ENCODE results near the gene HYAL3. TPM values are rescaled to one million over a fixed set of nuclear protein-coding genes. Genes with fewer than 3 reads are reported as not detected.

Gene HYAL3, protein sequence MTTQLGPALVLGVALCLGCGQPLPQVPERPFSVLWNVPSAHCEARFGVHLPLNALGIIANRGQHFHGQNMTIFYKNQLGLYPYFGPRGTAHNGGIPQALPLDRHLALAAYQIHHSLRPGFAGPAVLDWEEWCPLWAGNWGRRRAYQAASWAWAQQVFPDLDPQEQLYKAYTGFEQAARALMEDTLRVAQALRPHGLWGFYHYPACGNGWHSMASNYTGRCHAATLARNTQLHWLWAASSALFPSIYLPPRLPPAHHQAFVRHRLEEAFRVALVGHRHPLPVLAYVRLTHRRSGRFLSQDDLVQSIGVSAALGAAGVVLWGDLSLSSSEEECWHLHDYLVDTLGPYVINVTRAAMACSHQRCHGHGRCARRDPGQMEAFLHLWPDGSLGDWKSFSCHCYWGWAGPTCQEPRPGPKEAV
- 7.2 and 17.3 TPM in 2 replicates for total RNA-seq

DNA sequence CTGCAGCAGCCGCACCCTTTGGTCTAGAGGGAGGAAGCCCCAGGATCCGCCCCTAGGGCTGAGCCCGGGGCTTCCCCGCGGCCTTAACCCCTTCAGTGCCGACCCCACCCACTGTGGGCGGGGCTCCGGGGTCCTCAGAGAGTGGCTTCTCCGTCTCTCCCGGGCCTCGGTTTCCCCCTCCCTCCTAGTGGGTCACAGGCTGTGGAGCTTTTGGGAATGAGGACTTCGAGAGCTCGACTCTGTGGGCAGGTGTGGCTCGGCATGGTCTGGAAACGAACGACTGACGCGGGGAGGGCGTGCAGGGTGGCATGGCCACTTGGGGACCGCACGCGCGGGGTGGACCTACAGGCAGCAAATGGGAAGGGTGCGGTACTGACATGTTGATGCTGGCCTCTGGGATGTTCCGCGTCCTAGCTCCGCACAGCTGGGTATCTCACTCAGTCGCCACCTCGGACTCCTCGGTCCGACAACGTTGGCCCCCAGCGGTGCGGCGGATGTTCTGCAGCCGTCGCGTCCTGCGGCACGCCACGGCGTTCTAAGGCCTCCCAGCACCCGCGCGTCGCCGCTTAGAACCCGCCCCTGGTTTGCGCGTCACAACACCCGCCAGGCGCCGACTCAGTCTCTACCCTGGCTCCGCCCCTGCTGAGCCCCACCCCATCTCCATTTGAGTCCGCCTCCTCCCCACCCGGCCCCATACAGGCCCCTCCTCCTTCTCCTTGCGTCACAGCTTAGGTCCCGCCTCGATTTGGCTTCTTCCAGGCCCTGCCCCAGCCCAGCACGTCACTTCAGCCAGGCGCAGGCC lies at the start of gene HYAL3, which contains the start of gene NAA80:
Gene HYAL3 (minus strand): TSS at position 570 of the 802 bp plus-strand sequence. CDS start 3,803 bp downstream, outside the sequence.
Gene NAA80 (minus strand): TSS at position 570 of the 802 bp plus-strand sequence. CDS start 1,942 bp downstream, outside the sequence.

DNA sequence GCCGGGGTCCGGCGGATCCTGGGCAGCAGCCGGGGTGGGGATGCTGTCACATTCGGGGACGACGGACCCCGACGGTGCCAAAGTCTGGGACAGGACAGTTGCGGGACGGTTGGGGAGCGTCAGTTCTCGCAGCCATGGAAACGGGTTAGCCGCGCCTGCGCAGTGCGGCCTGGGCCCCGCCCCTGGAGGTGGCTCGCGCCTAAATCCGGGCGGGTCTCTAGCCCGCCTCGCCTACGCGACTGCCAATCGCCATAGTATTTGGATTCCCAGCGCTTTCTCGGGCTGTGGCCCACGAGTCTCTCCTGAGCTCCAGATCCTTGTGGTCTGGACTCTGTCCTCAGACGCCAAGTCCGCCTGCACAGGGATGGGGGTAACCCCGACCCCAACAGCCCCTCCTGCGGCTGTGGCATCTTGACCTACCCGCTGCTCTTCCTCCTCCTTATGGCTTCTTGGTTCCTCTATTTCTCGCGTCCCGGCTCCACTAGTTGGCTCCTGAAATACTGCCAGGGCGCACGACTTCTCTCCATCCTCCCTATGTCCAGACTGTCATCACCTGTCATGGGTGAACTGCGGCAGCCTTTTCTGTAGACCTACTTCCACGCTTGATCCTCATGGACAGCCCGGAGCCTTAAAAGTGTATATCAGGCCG lies 46.5 kb upstream of the HYAL3 start, which contains the start of gene ZMYND10:
Gene ZMYND10 (minus strand): TSS at position 147 of the 649 bp plus-strand sequence. CDS start 153 bp downstream, outside the sequence.

DNA sequence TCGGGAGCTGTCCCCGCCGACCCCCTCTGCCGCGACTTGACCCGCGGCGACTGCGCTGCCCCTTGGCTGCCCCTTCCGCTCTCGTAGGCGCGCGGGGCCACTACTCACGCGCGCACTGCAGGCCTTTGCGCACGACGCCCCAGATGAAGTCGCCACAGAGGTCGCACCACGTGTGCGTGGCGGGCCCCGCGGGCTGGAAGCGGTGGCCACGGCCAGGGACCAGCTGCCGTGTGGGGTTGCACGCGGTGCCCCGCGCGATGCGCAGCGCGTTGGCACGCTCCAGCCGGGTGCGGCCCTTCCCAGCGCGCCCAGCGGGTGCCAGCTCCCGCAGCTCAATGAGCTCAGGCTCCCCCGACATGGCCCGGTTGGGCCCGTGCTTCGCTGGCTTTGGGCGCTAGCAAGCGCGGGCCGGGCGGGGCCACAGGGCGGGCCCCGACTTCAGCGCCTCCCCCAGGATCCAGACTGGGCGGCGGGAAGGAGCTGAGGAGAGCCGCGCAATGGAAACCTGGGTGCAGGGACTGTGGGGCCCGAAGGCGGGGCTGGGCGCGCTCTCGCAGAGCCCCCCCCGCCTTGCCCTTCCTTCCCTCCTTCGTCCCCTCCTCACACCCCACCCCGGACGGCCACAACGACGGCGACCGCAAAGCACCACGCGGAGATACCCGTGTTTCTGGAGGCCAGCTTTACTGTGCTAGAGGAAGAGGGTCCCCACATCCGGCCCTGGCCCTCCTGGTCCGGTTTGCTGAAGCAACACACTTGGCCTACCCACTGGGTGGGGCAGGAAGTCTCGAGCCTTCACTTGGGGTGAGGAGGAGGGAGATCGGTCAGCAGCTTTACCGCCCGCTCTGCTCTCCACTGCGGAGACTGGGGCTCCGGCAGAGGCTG lies 41.5 kb upstream of the HYAL3 start, which contains the start of gene RASSF1:
Gene RASSF1 (minus strand): TSS at position 389 of the 882 bp plus-strand sequence. CDS start 31 bp downstream, at position 358.

DNA sequence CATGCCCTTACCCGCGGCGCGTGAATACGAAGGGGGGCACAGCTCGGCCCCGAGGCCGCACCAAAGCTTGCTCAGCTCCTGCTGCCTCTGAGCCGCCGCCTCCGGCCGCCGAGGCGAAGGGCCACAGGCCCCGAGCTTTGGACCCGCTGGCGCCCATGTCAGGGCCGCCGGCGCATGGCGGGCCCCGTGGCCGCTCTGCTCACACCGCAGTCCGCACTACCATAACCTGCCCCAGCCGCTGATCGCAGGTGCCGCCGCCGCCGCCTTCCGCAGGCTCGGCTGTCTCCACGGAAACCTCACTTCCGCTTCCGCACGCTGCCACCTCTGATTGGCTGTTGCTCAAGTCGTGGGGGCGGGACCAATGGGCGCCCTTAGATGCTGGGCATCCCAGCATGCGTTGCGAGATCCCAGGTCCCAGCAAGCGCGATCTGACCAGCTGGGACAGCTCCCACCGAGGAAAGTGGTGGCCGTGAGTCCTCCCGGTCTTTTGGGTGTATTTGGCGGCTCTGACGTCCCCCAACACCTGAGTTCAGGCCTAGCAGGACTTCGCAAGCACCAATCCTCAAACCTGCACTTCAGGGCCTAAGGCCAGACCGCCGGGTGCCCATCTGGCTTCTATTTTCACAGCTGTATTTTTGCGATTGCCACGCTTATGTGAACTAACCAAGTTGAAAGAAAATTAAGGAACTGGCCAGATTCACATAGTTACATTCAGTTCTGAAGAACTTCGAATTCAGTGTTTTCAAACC lies 28.9 kb upstream of the HYAL3 start, which contains the start of gene TUSC2:
Gene TUSC2 (minus strand): TSS at position 281 of the 749 bp plus-strand sequence. CDS start 124 bp downstream, at position 157.

DNA sequence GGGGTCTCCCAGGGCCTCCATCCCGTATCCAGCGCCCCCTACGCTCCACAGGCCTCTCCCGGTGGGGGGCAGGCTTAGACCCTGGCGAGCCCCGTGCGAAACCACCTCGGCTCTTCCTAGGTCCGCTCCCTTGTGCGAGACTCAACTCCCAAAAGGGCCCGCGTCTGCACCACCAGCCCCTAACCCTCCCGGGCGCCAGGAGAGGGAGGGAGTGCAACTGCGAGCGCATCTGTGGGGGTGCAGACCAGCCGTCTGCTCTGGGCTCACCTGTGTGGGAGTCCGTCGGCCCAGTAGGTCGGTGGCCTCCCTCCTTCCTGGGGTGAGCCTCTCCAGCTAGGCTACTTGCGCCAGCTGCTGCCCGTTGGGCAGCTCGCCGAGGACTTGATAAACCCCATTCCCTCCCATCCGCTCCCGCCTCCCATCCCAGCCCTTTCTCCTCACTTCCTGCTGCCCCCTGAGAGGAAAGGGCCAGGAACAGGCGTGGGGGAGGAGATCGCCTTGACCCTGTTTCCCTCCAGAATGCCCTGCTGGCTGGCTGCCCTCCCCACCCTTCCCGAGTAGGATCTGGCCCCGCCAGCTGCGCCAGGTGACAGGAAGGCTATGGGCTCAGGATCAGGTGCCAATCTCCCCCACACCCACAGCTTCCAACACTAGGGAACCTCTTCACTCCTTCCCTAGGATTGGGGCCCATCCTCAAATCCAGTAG lies 23.3 kb upstream of the HYAL3 start, which contains the start of gene HYAL2:
Gene HYAL2 (minus strand): TSS at position 360 of the 706 bp plus-strand sequence. CDS start 2,256 bp downstream, outside the sequence.

DNA sequence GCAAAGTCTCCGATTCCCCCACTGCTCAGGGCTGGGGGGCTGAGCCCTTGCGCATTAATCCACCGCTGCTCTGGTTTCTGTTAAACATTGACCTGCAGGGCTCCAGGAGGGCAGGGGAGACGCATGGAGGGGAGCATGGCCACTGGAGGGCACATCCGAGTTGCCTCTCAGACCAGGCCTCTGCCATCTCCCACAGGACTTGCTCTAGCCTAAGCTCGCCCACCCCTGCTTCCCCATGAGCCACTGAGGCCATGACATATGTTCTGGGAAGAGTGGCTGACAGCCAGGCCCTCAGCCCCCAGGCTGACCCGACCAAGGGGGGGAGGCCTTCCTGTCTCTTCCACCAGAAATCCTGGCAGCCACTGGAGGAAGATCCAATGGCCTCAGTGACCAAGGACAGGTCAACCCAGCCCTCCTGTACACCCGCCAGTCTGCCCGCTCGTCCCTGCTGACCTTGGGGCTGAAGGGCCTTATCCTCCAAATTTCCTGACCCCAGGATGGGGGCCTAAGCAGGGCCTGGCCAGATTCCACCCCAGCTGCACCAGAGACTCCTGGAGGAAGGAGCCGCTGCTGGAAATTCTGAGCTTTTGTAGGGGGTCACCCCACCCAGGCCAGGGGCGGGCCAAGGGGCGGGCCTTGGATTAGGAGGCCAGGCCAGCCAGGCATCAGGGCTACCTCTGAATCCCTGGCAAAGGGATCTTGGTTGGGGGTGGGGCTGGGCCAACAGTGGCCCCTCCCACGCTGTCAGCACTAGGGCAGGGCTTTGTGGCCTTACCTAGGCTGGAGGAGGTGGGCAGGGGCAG lies 4.0 kb upstream of the HYAL3 start, which contains the start of gene HYAL1:
Gene HYAL1 (minus strand): TSS at position 562 of the 803 bp plus-strand sequence. CDS start 618 bp downstream, outside the sequence.

DNA sequence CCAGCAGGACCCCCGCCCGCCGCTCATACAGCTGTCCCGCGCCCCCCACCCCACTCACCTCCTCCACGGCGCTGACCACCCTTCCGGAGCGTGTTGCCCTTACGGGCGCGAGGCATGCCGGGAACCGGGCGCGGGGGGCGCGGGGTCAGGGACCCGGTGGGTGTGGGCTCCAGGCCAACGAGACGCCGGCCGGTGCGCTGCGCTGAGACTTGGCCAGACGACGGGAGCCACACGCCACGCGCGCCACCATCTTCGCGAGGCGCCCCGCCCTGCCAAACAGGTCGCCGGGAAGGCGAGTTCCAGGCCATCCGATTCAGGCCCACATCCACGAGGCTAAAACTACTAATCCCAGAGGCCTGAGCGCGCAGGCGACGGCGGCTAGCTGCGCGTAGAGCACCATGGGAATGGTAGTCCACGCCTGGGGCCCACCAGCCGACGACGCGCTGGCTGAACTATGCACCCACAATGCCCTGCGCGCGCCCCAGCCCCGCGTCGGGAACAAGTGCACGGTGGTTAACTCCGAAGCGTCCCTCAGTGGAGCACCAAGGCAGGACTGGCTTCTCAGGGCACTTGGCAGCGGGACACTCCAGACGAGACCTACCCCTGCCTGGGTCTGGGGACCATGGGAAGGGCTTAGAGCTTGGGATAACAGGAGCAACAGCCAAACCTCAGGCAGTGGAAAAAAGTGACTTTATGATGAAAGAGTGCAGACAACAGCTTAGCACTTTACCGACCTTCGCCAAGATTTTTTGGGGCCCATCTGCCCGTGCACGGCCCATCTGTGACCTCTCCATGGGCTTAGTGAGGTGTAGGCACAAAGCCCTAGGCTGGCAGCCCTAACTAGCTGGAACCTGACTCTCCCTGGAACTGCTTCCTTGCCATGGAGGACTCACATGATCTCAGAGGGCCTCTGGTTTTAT lies 6.8 kb downstream of the HYAL3 start, which contains the start of gene IFRD2:
Gene IFRD2 (minus strand): TSS at position 271 of the 920 bp plus-strand sequence. CDS start 155 bp downstream, at position 116.

DNA sequence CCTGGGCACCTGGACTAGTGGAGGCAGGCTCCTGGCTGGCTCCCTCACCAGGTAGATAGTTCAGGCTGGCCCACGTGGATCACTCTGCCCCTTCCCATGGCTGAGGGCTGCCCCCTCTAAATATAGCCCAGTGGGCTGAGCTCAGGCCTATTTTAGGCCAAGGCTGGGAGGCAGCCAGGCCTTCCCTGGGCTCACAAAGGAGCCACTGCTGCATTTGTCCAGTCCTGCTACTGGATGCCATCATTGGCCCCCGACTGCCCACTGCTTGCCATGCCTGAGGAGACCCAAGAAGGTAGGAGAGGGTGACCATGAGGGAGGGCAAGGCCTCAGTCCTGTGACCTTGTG lies 20.4 kb downstream of the HYAL3 start, which contains the start of gene LSMEM2:
Gene LSMEM2 (plus strand): TSS at position 208 of the 345 bp plus-strand sequence. CDS start 27 bp downstream, at position 235.

DNA sequence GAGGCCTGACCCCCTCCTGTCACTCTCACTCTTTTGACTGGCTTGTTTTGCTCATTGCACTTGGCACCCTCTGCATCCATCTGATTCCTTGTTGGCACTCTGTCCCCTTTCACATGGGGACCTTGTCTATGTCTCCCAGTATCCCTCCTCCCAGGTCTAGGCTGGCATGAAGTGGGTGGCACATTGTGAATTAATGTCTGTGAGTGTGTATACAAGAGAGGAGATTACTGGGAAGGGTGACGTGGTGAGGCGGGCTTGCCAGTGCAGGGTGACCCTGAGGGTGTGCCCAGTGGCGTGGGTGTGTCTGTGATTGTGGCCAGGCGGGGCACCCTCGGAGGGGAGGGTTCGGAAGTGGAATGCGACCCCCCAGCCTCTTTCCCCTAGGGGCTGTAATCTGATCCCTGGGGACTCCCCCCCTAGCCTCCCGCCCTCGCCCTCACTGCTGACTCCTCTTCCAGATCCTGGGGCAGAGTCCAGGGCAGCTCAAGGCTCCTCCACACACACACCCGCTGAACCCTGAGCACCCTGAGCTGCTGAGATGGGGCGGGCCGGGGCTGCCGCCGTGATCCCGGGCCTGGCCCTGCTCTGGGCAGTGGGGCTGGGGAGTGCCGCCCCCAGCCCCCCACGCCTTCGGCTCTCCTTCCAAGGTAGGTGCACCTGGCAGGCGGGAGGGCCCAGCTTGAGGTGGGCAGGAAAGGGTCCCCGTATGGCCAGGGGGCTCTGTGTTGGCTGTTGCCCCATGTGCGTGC lies 30.3 kb downstream of the HYAL3 start, which contains the start of gene SEMA3B:
Gene SEMA3B (plus strand): TSS at position 445 of the 749 bp plus-strand sequence. CDS start 94 bp downstream, at position 539.

Other genes with a start within 250 kb of the HYAL3 start
- gene RBM5, start 210.5 kb downstream of the HYAL3 start, total RNA-seq: 60.0 and 66.3 TPM in 2 replicates
- gene SEMA3F, start 144.1 kb downstream of the HYAL3 start, total RNA-seq: 9.0 and 10.4 TPM in 2 replicates
- not detected in 2 replicates for gene GNAT1, start 107.8 kb downstream of the HYAL3 start, total RNA-seq
- gene SLC38A3, start 94.1 kb downstream of the HYAL3 start, total RNA-seq: not detected in 2 replicates
- 132 and 164 TPM in 2 replicates for gene GNAI2, start 63.2 kb downstream of the HYAL3 start, total RNA-seq
- gene SEMA3B, start 30.3 kb downstream of the HYAL3 start, total RNA-seq: 4.4 and 4.5 TPM in 2 replicates
- gene LSMEM2, start 20.3 kb downstream of the HYAL3 start, total RNA-seq: not detected in 2 replicates
- gene IFRD2, start 7.0 kb downstream of the HYAL3 start, total RNA-seq: 28.3 and 36.7 TPM in 2 replicates
- 8.4 and 12.9 TPM in 2 replicates for gene NAA80, start within 50 bp of the HYAL3 start, total RNA-seq
- 2.7 and 7.4 TPM in 2 replicates for gene HYAL1, start 4.2 kb upstream of the HYAL3 start, total RNA-seq
- 51.3 and 65.4 TPM in 2 replicates for gene HYAL2, start 23.3 kb upstream of the HYAL3 start, total RNA-seq
- gene TUSC2, start 28.8 kb upstream of the HYAL3 start, total RNA-seq: 11.4 and 41.2 TPM in 2 replicates
- 18.4 and 23.3 TPM in 2 replicates for gene RASSF1, start 41.4 kb upstream of the HYAL3 start, total RNA-seq
- gene ZMYND10, start 46.3 kb upstream of the HYAL3 start, total RNA-seq: 0.06 and 0.24 TPM in 2 replicates
- 15.5 and 22.6 TPM in 2 replicates for gene NPRL2, start 51.4 kb upstream of the HYAL3 start, total RNA-seq
- 21.4 and 29.5 TPM in 2 replicates for gene CYB561D2, start 51.5 kb upstream of the HYAL3 start, total RNA-seq
- 62.7 and 65.7 TPM in 2 replicates for gene TMEM115, start 60.1 kb upstream of the HYAL3 start, total RNA-seq
- gene CACNA2D2, start 204.2 kb upstream of the HYAL3 start, total RNA-seq: not detected in 2 replicates